K562 (cell line): ENCODE results near the gene BANF2. TPM values are rescaled to one million over a fixed set of nuclear protein-coding genes. Genes with fewer than 3 reads are reported as not detected.

Source experiments
- ATAC-seq: fragments of 200-7000 bp; cut with Tn5 transposase; 3 replicates; pipeline ENCODE4 v1.9.1; 2020; ENCODE audit warnings: moderate library complexity
- BruUV-seq: library from RNA; stranded (reverse); fragments of 400-500 nt; replicated peaks from 2 replicates; lab custom pipeline; 2021; lab: Mats Ljungman, UMichigan
- CTCF ChIA-PET: fragments of 300-600 bp; formaldehyde crosslinking; extraction: SDS; loops from one replicate; lab custom pipeline; 2021; ENCODE audit warnings: low intra/inter-chr PET ratio; lab: Yijun Ruan, JAX
- POLR2A ChIA-PET: fragments of 300-600, 350-650 bp; sonication (Branson Sonifier 250); formaldehyde crosslinking; extraction: SDS; loops from one replicate; lab custom pipeline; 2021; ENCODE audit warnings: antibody characterized with exemption, inconsistent platforms; lab: Yijun Ruan, JAX
- DNase-seq, 4 experiments: peaks; one replicate each; pipeline versions ENCODE4 v3.0.0 to v3.0.0-alpha.2; 2011 to 2018; ENCODE audit warnings: low spot score in 3 of 4, mixed read lengths in 3 of 4; ENCODE audit errors: extremely low read depth in 1 of 4
- FAIRE-seq: peaks from 2 replicates; lab custom pipeline; 2011; peaks lifted over from hg19 to GRCh38; lab: Jason Lieb, UNC
- H2AFZ ChIP-seq: 2 replicates; pipeline ENCODE4 v1.6.0; 2011; ENCODE audit warnings: low read depth, low read length, control low read depth, inconsistent platforms
- H3K27ac ChIP-seq: fragments of 200-600 bp; 3 replicates; pipeline ENCODE4 v1.8.0; 2011; ENCODE audit warnings: low read depth, mild to moderate bottlenecking, control low read depth, inconsistent platforms, low read length, moderate library complexity, mixed read lengths; ENCODE audit errors: extremely low read depth
- H3K27me3 ChIP-seq, 2 experiments: fragments of 300-600 bp in 1 of 2; 2 replicates in 1 of 2; 3 replicates in 1 of 2; pipeline versions ENCODE4 v1.6.0 to v1.8.0; 2011; ENCODE audit warnings: inconsistent platforms in 2 of 2, low read length in 2 of 2, mild to moderate bottlenecking in 1 of 2, mixed read lengths in 1 of 2, moderate library complexity in 1 of 2; ENCODE audit not compliant: control insufficient read depth in 2 of 2, insufficient read depth in 2 of 2
- H3K36me3 ChIP-seq: fragments of 300-600 bp; 3 replicates; pipeline ENCODE4 v1.8.0; 2011; ENCODE audit warnings: mild to moderate bottlenecking, low read length, inconsistent platforms; ENCODE audit not compliant: control insufficient read depth, insufficient read depth
- H3K4me1 ChIP-seq, 2 experiments: fragments of 200-600 bp in 1 of 2; replicated peaks in 1 of 2; 2 replicates in 1 of 2; 3 replicates in 1 of 2; pipeline versions ENCODE4 v1.5.1 to v1.8.0; 2011; ENCODE audit warnings: inconsistent platforms in 2 of 2, low read length in 2 of 2, mild to moderate bottlenecking in 1 of 2, mixed read lengths in 1 of 2, moderate library complexity in 1 of 2; ENCODE audit not compliant: control insufficient read depth in 2 of 2, insufficient read depth in 2 of 2
- H3K4me2 ChIP-seq: 2 replicates; pipeline ENCODE4 v1.6.1; 2011; ENCODE audit warnings: low read length, control low read depth, inconsistent platforms, mixed read lengths; ENCODE audit not compliant: insufficient read depth
- H3K4me3 ChIP-seq: fragments of 200-600 bp; sonication (generic), shearing (Covaris generic); 2 replicates; pipeline ENCODE4 v1.5.1; 2016; ENCODE audit warnings: control low read depth, inconsistent platforms
- H3K79me2 ChIP-seq: fragments of 200-600 bp; 3 replicates; pipeline ENCODE4 v1.8.0; 2011; ENCODE audit warnings: low read length, inconsistent platforms; ENCODE audit not compliant: control insufficient read depth, insufficient read depth
- H3K9ac ChIP-seq, 2 experiments: 2 replicates each; pipeline versions ENCODE4 v1.6.0 to v1.6.1; 2011; ENCODE audit warnings: low read depth in 2 of 2, low read length in 2 of 2, control low read depth in 1 of 2, inconsistent platforms in 1 of 2, mild to moderate bottlenecking in 1 of 2, mixed read lengths in 1 of 2; ENCODE audit not compliant: insufficient read depth in 1 of 2
- H3K9me1 ChIP-seq: one replicate; pipeline ENCODE4 v1.6.0; 2011; ENCODE audit warnings: inconsistent platforms, mild to moderate bottlenecking, low read length, moderate library complexity; ENCODE audit not compliant: control insufficient read depth, insufficient read depth
- H3K9me3 ChIP-seq: replicated peaks from 2 replicates; pipeline ENCODE4 v1.5.1; 2011; ENCODE audit warnings: low read depth, low read length, inconsistent platforms; ENCODE audit not compliant: control insufficient read depth, insufficient read depth
- H4K20me1 ChIP-seq: replicated peaks from 2 replicates; pipeline ENCODE4 v1.6.1; 2011; ENCODE audit warnings: low read length, inconsistent platforms, mixed read lengths; ENCODE audit not compliant: control insufficient read depth, insufficient read depth
- BHLHE40 ChIP-seq: IDR thresholded peaks from 2 replicates; pipeline ENCODE4 v1.6.1; 2011; ENCODE audit warnings: low read length, improper control_type of control experiment
- CCAR2 ChIP-seq: fragments of 200-400 bp; formaldehyde crosslinking; IDR thresholded peaks from 2 replicates; pipeline ENCODE4 v1.6.1; 2017; ENCODE audit warnings: mild to moderate bottlenecking, low read depth, low read length
- COPS2 ChIP-seq: fragments of 450-650 bp; conservative IDR thresholded peaks from 2 replicates; pipeline ENCODE4 v1.6.1; 2016; ENCODE audit warnings: mild to moderate bottlenecking, moderate library complexity
- ETV1 ChIP-seq: fragments of 450-650 bp; conservative IDR thresholded peaks from 2 replicates; pipeline ENCODE4 v1.6.1; 2016; ENCODE audit warnings: missing genetic modification characterization, control low read depth, low read depth, missing compliant biosample characterization
- FOXK1 ChIP-seq: sonication (generic); formaldehyde crosslinking; IDR thresholded peaks from 2 replicates; pipeline ENCODE4 v1.8.0; 2022; ENCODE audit warnings: missing genetic modification reagents, mild to moderate bottlenecking, borderline replicate concordance
- HNRNPL ChIP-seq: fragments of 200-400 bp; formaldehyde crosslinking; IDR thresholded peaks from 2 replicates; pipeline ENCODE4 v1.6.1; 2017; ENCODE audit warnings: low read depth, mild to moderate bottlenecking, low read length
- KDM1A ChIP-seq, 2 experiments: fragments of 450-650 bp; IDR thresholded peaks; 2 replicates each; pipeline ENCODE4 v1.6.1; 2016; ENCODE audit warnings: mild to moderate bottlenecking in 2 of 2
- NONO ChIP-seq, 2 experiments: fragments of 200-400 bp in 1 of 2; fragments of 450-650 bp in 1 of 2; formaldehyde crosslinking in 1 of 2; IDR thresholded peaks; 2 replicates each; pipeline ENCODE4 v1.6.1; 2017; ENCODE audit warnings: low read depth in 2 of 2, mild to moderate bottlenecking in 2 of 2, moderate library complexity in 2 of 2, low read length in 1 of 2
- PHB ChIP-seq: fragments of 250-450 bp; sonication (Bioruptor Pico); IDR thresholded peaks from 2 replicates; pipeline ENCODE4 v1.5.0; 2021
- POLR2B ChIP-seq: fragments of 450-650 bp; IDR thresholded peaks from 2 replicates; pipeline ENCODE4 v1.6.1; 2018; ENCODE audit warnings: low read depth; ENCODE audit not compliant: partially characterized antibody
- SMARCA4 ChIP-seq: fragments of 450-650 bp; IDR thresholded peaks from 2 replicates; pipeline ENCODE4 v1.6.1; 2016
- ZNF696 ChIP-seq: fragments of 250-450 bp; sonication (Bioruptor Pico); conservative IDR thresholded peaks from 2 replicates; pipeline ENCODE4 v1.4.0; 2020; ENCODE audit warnings: mild to moderate bottlenecking, moderate library complexity
- WGBS: fragments of 100-300 bp; shearing (Covaris generic); methylation state at CpG from one replicate; pipeline ENCODE4 v1.1.6; 2016; ENCODE audit warnings: low coverage, mixed read lengths; ENCODE audit not compliant: insufficient coverage; ENCODE audit errors: missing lambda C conversion rate; 5-methylcytosine and 5-hydroxymethylcytosine counted together
- in situ Hi-C: fragments of 300-500 bp; cut with MboI; formaldehyde crosslinking; loops from 4 replicates; pipeline ENCODE4 v1.15.0; 2018; ENCODE audit warnings: inconsistent platforms, mixed read lengths
- intact Hi-C: fragments of 100-400 bp; cut with micrococcal nuclease; formaldehyde crosslinking; loops from 2 replicates; pipeline ENCODE4 v1.14.2; 2022
- polyA plus RNA-seq, 8 experiments: library from polyadenylated mRNA; depleted of rRNA in 4 of 8; stranded (reverse) in 5 of 8; unstranded in 3 of 8; fragments of >200 nt; fragmentation: Nextera tagmentation in 2 of 8; fragmentation: Illumina TruSeq in 1 of 8; extraction: Ambion mirVana in 2 of 8; extraction: Trizol in 1 of 8; gene quantifications; 2 replicates each; pipeline versions ENCODE4 v1.2.1 to v1.2.3, GENCODE V29; 2011 to 2014; ENCODE audit warnings: inconsistent platforms in 1 of 8, missing spikeins in 1 of 8
- total RNA-seq, 7 experiments: library from RNA; depleted of rRNA in 6 of 7; stranded (reverse); fragments of >200 nt in 6 of 7; fragmentation: Illumina TruSeq in 2 of 7; extraction: Trizol in 2 of 7; gene quantifications; 2 replicates each; pipeline versions ENCODE4 v1.2.1 to v1.2.3, GENCODE V29; 2011 to 2021; ENCODE audit warnings: low replicate concordance in 1 of 7
- TF ChIP-seq, protein P1 (sequence below): fragments of 450-650 bp; formaldehyde crosslinking; IDR thresholded peaks from 2 replicates; pipeline ENCODE4 v1.4.0; 2020; ENCODE audit warnings: mild to moderate bottlenecking
- TF ChIP-seq, protein P2 (sequence below): fragments of 450-650 bp; formaldehyde crosslinking; IDR thresholded peaks from 2 replicates; pipeline ENCODE4 v1.4.0; 2020; ENCODE audit warnings: mild to moderate bottlenecking, mixed read lengths

The BANF2 gene
- total and polyA plus RNA-seq, 9 of the 15 experiments (the other 6 are each of a cell fraction or from before 2014, with no cell fraction given) = not detected

DNA sequence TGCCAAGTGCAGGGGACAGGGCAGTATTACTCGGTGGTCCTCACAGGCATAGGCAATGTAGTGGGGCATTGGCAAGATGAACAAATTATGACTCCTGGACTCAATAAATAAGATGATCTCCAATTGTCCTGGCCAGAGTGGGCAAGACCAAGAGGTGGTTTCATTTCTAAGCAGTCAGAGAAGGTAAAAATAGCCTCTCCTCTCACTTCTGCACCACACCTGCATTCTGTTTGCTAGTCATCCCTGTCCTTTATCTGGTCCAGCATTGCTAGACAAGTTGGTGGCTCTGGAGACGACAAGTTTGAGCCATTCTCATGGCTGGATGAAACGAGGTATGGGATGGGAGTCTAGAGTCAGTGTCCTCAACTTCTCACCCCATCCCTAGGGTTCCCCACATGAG lies 83.0 kb downstream of the BANF2 start:
- Histone ChIP-seq H3K4me2 (no peak overlapping the region), H2AFZ (no peak overlapping the region), H3K27ac (no peak overlapping the region), H3K4me1 (no peaks in the 10 kb centered on the region), H4K20me1 (no peaks in the 10 kb centered on the region), H3K36me3 (no peaks in the 10 kb centered on the region), H3K4me3 (no peak overlapping the region), H3K27me3 (peaks cover 9 to 28% of the 10 kb centered on the region in 2 experiments; a peak in 3 of 5 replicates), H3K9me1 (no peaks in the 10 kb centered on the region), H3K9ac (no peak overlapping the region), H3K9me3 (no peaks in the 10 kb centered on the region), H3K79me2 (no peaks in the 10 kb centered on the region)
- ChIA-PET POLR2A (interaction anchor here (0.6 kb wide), 1 partner anchor 103 kb away, joined by 3 read pairs; no protein-coding TSS in a partner anchor), CTCF (no interaction called here)
- intact Hi-C loops (no loop called here), in situ Hi-C loops (no loop called here)
- BruUV-seq = no TSS peak
- TF ChIP-seq HNRNPL (no peak), POLR2B (no peak), NONO (IDR thresholded peaks at IDR 0.05; ENCODE audit: low read depth in 2 of 2, low read length in 1 of 2) (no peak), SMARCA4 (no peak), ETV1 (tag) (no peak), BHLHE40 (no peak), FOXK1 (no peak), ZNF696 (CRISPR knock-in tag) (no peak), PHB (CRISPR knock-in tag) (no peak), CCAR2 (no peak), KDM1A (IDR thresholded peaks at IDR 0.05) (no peak), COPS2 (no peak)
- TF ChIP-seq, protein P1, sequence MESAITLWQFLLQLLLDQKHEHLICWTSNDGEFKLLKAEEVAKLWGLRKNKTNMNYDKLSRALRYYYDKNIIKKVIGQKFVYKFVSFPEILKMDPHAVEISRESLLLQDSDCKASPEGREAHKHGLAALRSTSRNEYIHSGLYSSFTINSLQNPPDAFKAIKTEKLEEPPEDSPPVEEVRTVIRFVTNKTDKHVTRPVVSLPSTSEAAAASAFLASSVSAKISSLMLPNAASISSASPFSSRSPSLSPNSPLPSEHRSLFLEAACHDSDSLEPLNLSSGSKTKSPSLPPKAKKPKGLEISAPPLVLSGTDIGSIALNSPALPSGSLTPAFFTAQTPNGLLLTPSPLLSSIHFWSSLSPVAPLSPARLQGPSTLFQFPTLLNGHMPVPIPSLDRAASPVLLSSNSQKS (CRISPR knock-in tag) = no peak
- TF ChIP-seq, protein P2, sequence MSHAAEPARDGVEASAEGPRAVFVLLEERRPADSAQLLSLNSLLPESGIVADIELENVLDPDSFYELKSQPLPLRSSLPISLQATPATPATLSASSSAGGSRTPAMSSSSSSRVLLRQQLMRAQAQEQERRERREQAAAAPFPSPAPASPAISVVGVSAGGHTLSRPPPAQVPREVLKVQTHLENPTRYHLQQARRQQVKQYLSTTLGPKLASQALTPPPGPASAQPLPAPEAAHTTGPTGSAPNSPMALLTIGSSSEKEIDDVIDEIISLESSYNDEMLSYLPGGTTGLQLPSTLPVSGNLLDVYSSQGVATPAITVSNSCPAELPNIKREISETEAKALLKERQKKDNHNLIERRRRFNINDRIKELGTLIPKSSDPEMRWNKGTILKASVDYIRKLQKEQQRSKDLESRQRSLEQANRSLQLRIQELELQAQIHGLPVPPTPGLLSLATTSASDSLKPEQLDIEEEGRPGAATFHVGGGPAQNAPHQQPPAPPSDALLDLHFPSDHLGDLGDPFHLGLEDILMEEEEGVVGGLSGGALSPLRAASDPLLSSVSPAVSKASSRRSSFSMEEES = no peak
- 0% methylated on average over 3 of the region's 3 CpGs for WGBS
- ATAC-seq = no peak
- DNase-seq = no peak
- no peak for FAIRE-seq
